KMS-11 (cell line): ENCODE measurements around the gene ZXDC.

ENCODE experiments used
- H2AFZ ChIP-seq: fragments of 200-600 bp; sonication (generic); 2 replicates; pipeline ENCODE4 v1.6.1; 2016; ENCODE audit warnings: antibody characterized with exemption, mixed run types, low read depth
- H3K27ac ChIP-seq: fragments of 200-600 bp; sonication (generic); 2 replicates; pipeline ENCODE4 v1.6.1; 2016; ENCODE audit warnings: mild to moderate bottlenecking, mixed run types
- H3K27me3 ChIP-seq: fragments of 200-600 bp; sonication (generic); 2 replicates; pipeline ENCODE4 v1.6.1; 2017; ENCODE audit warnings: mild to moderate bottlenecking, low read depth, mixed run types, moderate library complexity; ENCODE audit not compliant: insufficient read depth
- H3K36me3 ChIP-seq: fragments of 200-600 bp; sonication (generic); 2 replicates; pipeline ENCODE4 v1.6.1; 2017; ENCODE audit warnings: mild to moderate bottlenecking, mixed run types; ENCODE audit not compliant: insufficient read depth
- H3K4me1 ChIP-seq: fragments of 200-600 bp; sonication (generic); 2 replicates; pipeline ENCODE4 v1.6.1; 2016; ENCODE audit warnings: mild to moderate bottlenecking, low read depth, mixed run types; ENCODE audit not compliant: poor library complexity, severe bottlenecking
- H3K4me2 ChIP-seq: fragments of 200-600 bp; sonication (generic); 2 replicates; pipeline ENCODE4 v1.7.0; 2016; ENCODE audit warnings: mild to moderate bottlenecking, mixed run types
- H3K4me3 ChIP-seq: fragments of 200-600 bp; sonication (generic); IDR thresholded peaks from 2 replicates; pipeline ENCODE4 v1.6.1; 2017; ENCODE audit warnings: low read depth, low read length, mixed read lengths; ENCODE audit not compliant: insufficient read depth
- H3K79me2 ChIP-seq: fragments of 200-600 bp; sonication (generic); 2 replicates; pipeline ENCODE4 v1.6.1; 2016; ENCODE audit warnings: low read depth, mixed run types; ENCODE audit not compliant: insufficient read depth
- H3K9ac ChIP-seq: fragments of 200-600 bp; sonication (generic); 2 replicates; pipeline ENCODE4 v1.6.1; 2016; ENCODE audit warnings: mild to moderate bottlenecking, mixed run types
- H4K20me1 ChIP-seq: fragments of 200-600 bp; sonication (generic); 2 replicates; pipeline ENCODE4 v1.6.1; 2016; ENCODE audit warnings: mild to moderate bottlenecking, mixed run types; ENCODE audit not compliant: insufficient read depth
- TF ChIP-seq, protein P1 (sequence below): fragments of 200-600 bp; sonication (generic); conservative IDR thresholded peaks from 2 replicates; pipeline ENCODE4 v1.6.1; 2017; ENCODE audit warnings: low read depth, mild to moderate bottlenecking, antibody characterized with exemption, low read length, moderate library complexity, mixed read lengths

ZXDC gene

GRCh38 chr3:126501736-126502135 lies 26.0 kb upstream of the ZXDC start:
- Histone ChIP-seq H4K20me1 (no peaks in the 10 kb centered on the region), H3K9ac (no peak overlapping the region), H3K27me3 (no peaks in the 10 kb centered on the region), H3K4me2 (no peak overlapping the region), H3K27ac (no peak overlapping the region), H3K4me1 (no peaks in the 10 kb centered on the region), H3K79me2 (no peaks in the 10 kb centered on the region), H2AFZ (no peak overlapping the region), H3K36me3 (no peaks in the 10 kb centered on the region), H3K4me3 (no peak overlapping the region)
- TF ChIP-seq, protein P1, sequence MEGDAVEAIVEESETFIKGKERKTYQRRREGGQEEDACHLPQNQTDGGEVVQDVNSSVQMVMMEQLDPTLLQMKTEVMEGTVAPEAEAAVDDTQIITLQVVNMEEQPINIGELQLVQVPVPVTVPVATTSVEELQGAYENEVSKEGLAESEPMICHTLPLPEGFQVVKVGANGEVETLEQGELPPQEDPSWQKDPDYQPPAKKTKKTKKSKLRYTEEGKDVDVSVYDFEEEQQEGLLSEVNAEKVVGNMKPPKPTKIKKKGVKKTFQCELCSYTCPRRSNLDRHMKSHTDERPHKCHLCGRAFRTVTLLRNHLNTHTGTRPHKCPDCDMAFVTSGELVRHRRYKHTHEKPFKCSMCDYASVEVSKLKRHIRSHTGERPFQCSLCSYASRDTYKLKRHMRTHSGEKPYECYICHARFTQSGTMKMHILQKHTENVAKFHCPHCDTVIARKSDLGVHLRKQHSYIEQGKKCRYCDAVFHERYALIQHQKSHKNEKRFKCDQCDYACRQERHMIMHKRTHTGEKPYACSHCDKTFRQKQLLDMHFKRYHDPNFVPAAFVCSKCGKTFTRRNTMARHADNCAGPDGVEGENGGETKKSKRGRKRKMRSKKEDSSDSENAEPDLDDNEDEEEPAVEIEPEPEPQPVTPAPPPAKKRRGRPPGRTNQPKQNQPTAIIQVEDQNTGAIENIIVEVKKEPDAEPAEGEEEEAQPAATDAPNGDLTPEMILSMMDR = no peak

- H4K20me1 ChIP-seq = no peaks in the 10 kb centered on the region
- no peak overlapping the region for H3K27ac ChIP-seq
- no peak overlapping the region for H2AFZ ChIP-seq
- TF ChIP-seq, protein P1 = no peak
- H3K4me1 ChIP-seq = no peaks in the 10 kb centered on the region
- no peaks in the 10 kb centered on the region for H3K27me3 ChIP-seq
- H3K79me2 ChIP-seq = no peaks in the 10 kb centered on the region
- H3K4me3 ChIP-seq = no peak overlapping the region
- no peaks in the 10 kb centered on the region for H3K36me3 ChIP-seq
- no peak overlapping the region for H3K4me2 ChIP-seq
- no peak overlapping the region for H3K9ac ChIP-seq
Observed at GRCh38 chr3:126501054-126501453, 25.4 kb upstream of the ZXDC start.

- H3K36me3 ChIP-seq = no peaks in the 10 kb centered on the region
- no peak overlapping the region for H2AFZ ChIP-seq
- H3K9ac ChIP-seq = no peak overlapping the region
- no peak overlapping the region for H3K4me2 ChIP-seq
- TF ChIP-seq, protein P1 = no peak
- no peak overlapping the region for H3K27ac ChIP-seq
- no peaks in the 10 kb centered on the region for H4K20me1 ChIP-seq
- no peaks in the 10 kb centered on the region for H3K4me1 ChIP-seq
- no peaks in the 10 kb centered on the region for H3K79me2 ChIP-seq
- H3K27me3 ChIP-seq = no peaks in the 10 kb centered on the region
- no peak overlapping the region for H3K4me3 ChIP-seq
Observed at GRCh38 chr3:126500016-126500415, 24.3 kb upstream of the ZXDC start.

DNA sequence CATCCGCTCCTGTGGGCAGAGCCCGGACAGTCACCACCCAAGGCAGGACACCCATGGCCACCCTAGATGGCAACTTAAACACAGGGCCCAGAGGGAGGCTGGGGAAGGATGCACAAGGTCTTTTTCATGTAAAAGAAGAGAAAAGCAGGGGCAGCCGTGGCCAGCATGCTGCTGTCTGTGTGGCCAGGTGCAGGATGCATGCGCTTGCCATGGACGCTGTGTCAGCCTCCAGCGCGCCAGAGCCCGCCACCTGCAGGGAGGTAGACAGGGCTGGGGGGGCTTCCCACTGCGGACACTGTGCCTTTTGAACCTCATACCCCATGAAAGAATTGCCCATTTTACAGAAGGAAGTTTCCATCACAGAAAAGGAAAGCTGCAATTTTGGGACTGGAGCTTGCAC lies 23.7 kb upstream of the ZXDC start:
- H4K20me1 ChIP-seq = no peaks in the 10 kb centered on the region
- no peak overlapping the region for H3K4me2 ChIP-seq
- no peak overlapping the region for H3K9ac ChIP-seq
- H3K79me2 ChIP-seq = no peaks in the 10 kb centered on the region
- H3K4me1 ChIP-seq = peaks cover 2% of the 10 kb centered on the region
- no peak overlapping the region for H2AFZ ChIP-seq
- TF ChIP-seq, protein P1 = no peak
- no peaks in the 10 kb centered on the region for H3K36me3 ChIP-seq
- H3K27me3 ChIP-seq = no peaks in the 10 kb centered on the region
- H3K4me3 ChIP-seq = no peak overlapping the region
- H3K27ac ChIP-seq = no peak overlapping the region
